CD4-positive, CD25-positive, alpha-beta regulatory T cell (primary cell): ENCODE data around the gene CD72. TPM values are rescaled to one million over a fixed set of nuclear protein-coding genes. Genes with fewer than 3 reads are reported as not detected.

Source experiments
- ATAC-seq, 2 donors: fragments of 150-1000 bp; cut with Tn5 transposase; one replicate each; pipeline ENCODE4 v1.10.0; 2021; ENCODE audit warnings: low read depth in 2 of 2, moderate number of reproducible peaks in 2 of 2, moderate library complexity in 1 of 2
- DNase-seq, 3 donors: peaks; one replicate each; pipeline versions ENCODE4 v3.0.0 to v3.0.0-alpha.2; 2012 to 2022; ENCODE audit warnings: mixed read lengths in 1 of 3
- H3K27ac ChIP-seq: one replicate; pipeline ENCODE4 v1.7.0; 2013; ENCODE audit warnings: mild to moderate bottlenecking, low read length; ENCODE audit not compliant: insufficient read depth, poor library complexity, severe bottlenecking
- H3K27me3 ChIP-seq: one replicate; pipeline ENCODE4 v1.7.0; 2013; ENCODE audit warnings: low read length; ENCODE audit not compliant: control insufficient read depth, insufficient read depth
- H3K36me3 ChIP-seq: one replicate; pipeline ENCODE4 v1.7.0; 2013; ENCODE audit warnings: mild to moderate bottlenecking, low read length, moderate library complexity; ENCODE audit not compliant: control insufficient read depth, insufficient read depth
- H3K4me1 ChIP-seq: 2 replicates; pipeline ENCODE4 v1.7.0; 2013; ENCODE audit warnings: mild to moderate bottlenecking, low read length; ENCODE audit not compliant: insufficient read depth, control insufficient read depth, poor library complexity, severe bottlenecking
- H3K4me3 ChIP-seq: one replicate; pipeline ENCODE4 v1.7.0; 2013; ENCODE audit warnings: low read depth, mild to moderate bottlenecking, low read length, moderate library complexity
- H3K9me3 ChIP-seq, 2 experiments: 1 replicate in 1 of 2; 2 replicates in 1 of 2; pipeline ENCODE4 v1.7.0; 2013; ENCODE audit warnings: low read length in 2 of 2, mild to moderate bottlenecking in 1 of 2, moderate library complexity in 1 of 2; ENCODE audit not compliant: control insufficient read depth in 2 of 2
- H3K27ac Mint-ChIP-seq, 3 donors: one replicate each; pipeline ENCODE4 v1.8.0; 2020 to 2022; ENCODE audit warnings: mild to moderate bottlenecking in 3 of 3, mixed read lengths in 3 of 3, moderate library complexity in 2 of 3
- H3K27me3 Mint-ChIP-seq: one replicate; pipeline ENCODE4 v1.8.0; 2022; ENCODE audit warnings: mild to moderate bottlenecking, mixed read lengths
- H3K36me3 Mint-ChIP-seq: one replicate; pipeline ENCODE4 v1.8.0; 2020; ENCODE audit warnings: mixed read lengths
- H3K4me1 Mint-ChIP-seq, 4 donors: one replicate each; pipeline ENCODE4 v1.8.0; 2020 to 2022; ENCODE audit warnings: mixed read lengths in 4 of 4, mild to moderate bottlenecking in 1 of 4
- H3K4me3 Mint-ChIP-seq, 4 donors: one replicate each; pipeline ENCODE4 v1.8.0; 2020 to 2022; ENCODE audit warnings: mild to moderate bottlenecking in 4 of 4, mixed read lengths in 4 of 4, moderate library complexity in 3 of 4
- H3K9me3 Mint-ChIP-seq, 7 donors: one replicate each; pipeline ENCODE4 v1.8.0; 2020 to 2022; ENCODE audit warnings: mixed read lengths in 7 of 7, mild to moderate bottlenecking in 3 of 7, moderate library complexity in 2 of 7
- polyA plus RNA-seq, 4 donors: library from polyadenylated mRNA; unstranded; fragments of 300-500 nt; fragmentation: Illumina TruSeq; gene quantifications; one replicate each; pipeline ENCODE4 v1.2.3, GENCODE V29; 2021
- total RNA-seq: library from RNA; stranded (reverse); gene quantifications from one replicate; pipeline ENCODE4 v1.2.3, GENCODE V29; 2022

CD72 gene
- total and polyA plus RNA-seq, 5 donors from 2014 or later = 1.0 to 7.9 (median 2.7) TPM

DNA sequence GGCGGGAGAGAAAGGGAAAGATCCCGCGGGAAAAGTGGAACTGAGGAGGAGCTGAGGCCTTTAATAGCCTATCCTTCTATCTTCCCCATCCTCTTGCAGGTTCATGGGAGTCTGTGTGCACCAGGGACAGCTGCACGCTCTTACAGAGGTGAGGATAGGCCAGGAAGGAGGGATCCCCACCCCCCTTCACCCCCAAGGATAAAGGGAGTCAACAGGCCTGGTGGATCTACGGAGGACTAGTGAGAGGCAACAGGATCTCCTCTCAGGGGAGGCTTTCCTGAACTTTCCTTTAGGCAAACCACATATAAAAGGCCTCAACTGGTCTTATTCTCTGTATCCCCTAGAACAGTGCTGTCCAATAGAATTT, 12.1 kb downstream of the CD72 start:
- H3K4me3 ChIP-seq = peak overlapping the region; percentile 74
- H3K27me3 ChIP-seq = no peaks in the 10 kb centered on the region
- no peak for ATAC-seq
- Mint-ChIP-seq H3K9me3 (no peaks in the 10 kb centered on the region), H3K4me1 (peaks cover 5 to 50% (median 26%) of the 10 kb centered on the region in 4 donors), H3K4me3 (peak overlapping the region; percentile 84 to 87 (median 87)), H3K27me3 (peaks cover 6% of the 10 kb centered on the region), H3K27ac (peak overlapping the region in 1 of 3 donors; percentile 83), H3K36me3 (peaks cover 5% of the 10 kb centered on the region)
- DNase-seq = no peak
- H3K4me1 ChIP-seq = peaks cover 27% of the 10 kb centered on the region
- H3K27ac ChIP-seq = peak overlapping the region; percentile 73
- H3K9me3 ChIP-seq = no peaks in the 10 kb centered on the region
- H3K36me3 ChIP-seq = peaks cover 25% of the 10 kb centered on the region

DNA sequence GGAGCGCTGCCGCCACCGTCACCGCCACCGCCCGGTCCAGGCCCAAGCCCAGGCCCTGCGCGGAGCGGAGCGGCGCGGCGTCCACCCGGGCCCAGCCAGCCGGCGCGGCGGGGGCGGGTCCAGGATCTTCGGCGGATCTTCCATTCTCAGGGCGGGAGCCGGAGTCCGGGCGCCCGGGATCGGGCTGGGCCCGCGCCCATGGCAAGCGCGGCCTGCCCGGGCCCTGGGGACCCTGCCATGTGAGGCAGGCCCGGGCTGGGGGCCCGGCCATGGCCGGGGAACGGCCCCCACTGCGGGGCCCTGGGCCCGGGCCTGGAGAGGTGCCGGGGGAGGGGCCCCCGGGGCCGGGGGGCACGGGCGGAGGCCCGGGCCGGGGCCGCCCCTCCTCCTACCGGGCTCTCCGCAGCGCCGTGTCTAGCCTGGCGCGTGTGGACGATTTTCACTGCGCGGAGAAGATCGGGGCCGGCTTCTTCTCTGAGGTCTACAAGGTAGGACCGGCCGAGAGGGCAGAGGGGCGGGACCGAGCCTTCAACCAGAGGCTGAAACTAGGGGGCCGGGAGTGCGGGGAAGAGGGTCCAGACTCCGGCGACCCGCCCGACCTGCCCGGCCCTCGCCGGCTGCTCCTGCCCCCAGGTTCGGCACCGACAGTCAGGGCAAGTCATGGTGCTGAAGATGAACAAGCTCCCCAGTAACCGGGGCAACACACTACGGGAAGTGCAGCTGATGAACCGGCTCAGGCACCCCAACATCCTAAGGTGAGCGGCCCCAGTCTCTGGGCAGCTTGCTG, 12.7 kb downstream of the CD72 start:
- H3K36me3 Mint-ChIP-seq = peaks cover 5% of the 10 kb centered on the region
- DNase-seq (peak; percentile 25 to 62 (median 51)), ATAC-seq (no peak)

DNA sequence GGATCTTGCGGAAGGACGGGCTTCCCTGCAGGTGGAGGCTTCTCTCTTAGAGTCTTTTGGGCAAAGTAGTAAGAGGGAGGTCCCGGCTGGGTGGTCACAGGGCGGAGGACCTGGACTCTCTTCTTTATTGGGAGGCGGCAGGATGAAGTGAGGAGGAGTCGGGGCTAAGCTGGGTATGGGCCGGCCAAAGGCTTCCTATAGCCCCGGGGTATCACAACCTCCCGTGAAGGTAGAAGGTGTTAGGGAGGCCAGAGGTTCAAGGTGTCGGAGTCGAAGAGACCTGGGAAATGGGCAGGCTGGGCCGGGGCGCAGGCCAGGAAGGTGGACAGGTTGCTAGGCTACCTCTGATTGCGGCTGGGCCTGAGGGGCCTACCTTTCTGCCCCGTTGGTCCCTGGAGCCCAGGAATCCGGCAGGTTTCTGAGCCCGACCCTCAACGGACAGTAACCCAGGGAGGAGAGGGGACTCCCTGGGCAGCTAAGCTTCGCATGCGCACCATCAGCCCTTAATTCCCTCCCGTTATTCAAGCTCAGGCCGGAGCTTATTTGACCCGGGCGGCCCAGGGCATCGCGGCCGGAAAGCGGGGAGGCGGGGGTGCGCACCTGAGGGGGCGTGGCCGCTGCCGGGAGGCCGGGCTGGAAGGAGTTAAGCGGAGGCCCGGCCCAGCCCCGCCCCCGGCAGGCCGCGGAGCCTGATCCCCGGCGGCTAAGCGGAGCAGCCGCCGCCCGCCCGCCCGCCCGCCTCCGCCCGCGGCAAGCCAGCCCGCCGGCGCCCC, 13.4 kb downstream of the CD72 start, which contains the start of gene TESK1:
Gene TESK1 (plus strand): TSS at position 685 of the 773 bp plus-strand sequence. CDS start 358 bp downstream, outside the sequence.
- H3K36me3 Mint-ChIP-seq = peaks cover 5% of the 10 kb centered on the region
- peaks cover 5 to 43% (median 22%) of the 10 kb centered on the region in 4 donors for H3K4me1 Mint-ChIP-seq
- H3K9me3 Mint-ChIP-seq = no peaks in the 10 kb centered on the region
- Histone ChIP-seq H3K4me3 (peak within 1 kb of the TSS; percentile 83), H3K27ac (peak within 1 kb of the TSS; percentile 88), H3K4me1 (peaks cover 27% of the 10 kb centered on the region), H3K27me3 (no peaks in the 10 kb centered on the region), H3K9me3 (no peaks in the 10 kb centered on the region), H3K36me3 (peaks cover 25% of the 10 kb centered on the region)
- H3K27me3 Mint-ChIP-seq = peaks cover 6% of the 10 kb centered on the region
- H3K27ac Mint-ChIP-seq = peak within 1 kb of the TSS; percentile 97 to 100 (median 98)
- peak within 1 kb of the TSS; percentile 91 to 99 (median 96) for H3K4me3 Mint-ChIP-seq
- peak; percentile 29 to 33 for ATAC-seq
- peak; percentile 78 to 90 (median 83) for DNase-seq

More for the DNA sequence above, 12.7 kb downstream of the CD72 start:
- Mint-ChIP-seq H3K27me3 (peaks cover 6% of the 10 kb centered on the region), H3K4me1 (peaks cover 5 to 44% (median 23%) of the 10 kb centered on the region in 4 donors), H3K4me3 (peak overlapping the region; percentile 84 to 87 (median 87)), H3K27ac (peak overlapping the region in 1 of 3 donors; percentile 83), H3K9me3 (no peaks in the 10 kb centered on the region)
- Histone ChIP-seq H3K4me1 (peaks cover 27% of the 10 kb centered on the region), H3K36me3 (peaks cover 25% of the 10 kb centered on the region), H3K9me3 (no peaks in the 10 kb centered on the region), H3K27ac (peak overlapping the region; percentile 73), H3K4me3 (peak overlapping the region; percentile 74), H3K27me3 (no peaks in the 10 kb centered on the region)

DNA sequence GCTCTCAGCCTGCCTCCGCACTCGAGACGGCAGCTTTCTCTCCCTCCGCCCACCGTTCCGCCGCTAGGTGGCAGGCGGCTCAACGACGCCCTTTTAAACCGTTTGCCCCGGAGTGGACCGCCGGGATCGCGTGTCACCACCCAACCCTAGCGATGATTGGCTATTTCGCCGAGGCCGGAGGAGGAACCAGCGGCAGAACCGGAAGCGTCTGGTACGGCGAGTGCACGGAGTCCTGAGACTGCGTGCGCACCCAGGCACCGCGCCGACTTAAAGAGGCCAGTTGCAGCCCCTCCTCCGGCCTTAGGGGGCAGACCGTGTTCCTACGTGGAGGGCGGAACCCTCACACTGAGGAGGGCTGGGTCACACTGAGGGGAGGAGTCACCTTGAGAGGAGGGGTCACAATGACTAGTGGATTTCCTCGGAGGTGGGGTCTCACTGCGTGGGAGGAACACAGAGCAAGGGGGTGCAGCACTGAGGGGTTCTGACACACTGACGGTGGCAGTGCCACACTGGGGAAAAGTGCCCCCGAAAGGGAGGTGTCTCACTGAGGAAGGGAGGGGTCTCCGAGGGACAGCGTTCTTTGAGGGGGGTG, 14.1 kb downstream of the CD72 start:
- peaks cover 27% of the 10 kb centered on the region for H3K4me1 ChIP-seq
- H3K9me3 Mint-ChIP-seq = no peaks in the 10 kb centered on the region
- peak overlapping the region; percentile 83 for H3K4me3 ChIP-seq
- H3K36me3 Mint-ChIP-seq = peaks cover 5% of the 10 kb centered on the region
- H3K36me3 ChIP-seq = peaks cover 19% of the 10 kb centered on the region
- H3K27ac ChIP-seq = peak overlapping the region; percentile 88
- H3K27ac Mint-ChIP-seq = peak overlapping the region; percentile 97 to 100 (median 98)
- H3K27me3 ChIP-seq = no peaks in the 10 kb centered on the region
- DNase-seq (peak; percentile 99 to 100 (median 99)), ATAC-seq (peak; percentile 88 to 91)
- H3K4me3 Mint-ChIP-seq = peak overlapping the region; percentile 91 to 99 (median 96)
- peaks cover 5 to 43% (median 22%) of the 10 kb centered on the region in 4 donors for H3K4me1 Mint-ChIP-seq
- peaks cover 6% of the 10 kb centered on the region for H3K27me3 Mint-ChIP-seq
- H3K9me3 ChIP-seq = no peaks in the 10 kb centered on the region

DNA sequence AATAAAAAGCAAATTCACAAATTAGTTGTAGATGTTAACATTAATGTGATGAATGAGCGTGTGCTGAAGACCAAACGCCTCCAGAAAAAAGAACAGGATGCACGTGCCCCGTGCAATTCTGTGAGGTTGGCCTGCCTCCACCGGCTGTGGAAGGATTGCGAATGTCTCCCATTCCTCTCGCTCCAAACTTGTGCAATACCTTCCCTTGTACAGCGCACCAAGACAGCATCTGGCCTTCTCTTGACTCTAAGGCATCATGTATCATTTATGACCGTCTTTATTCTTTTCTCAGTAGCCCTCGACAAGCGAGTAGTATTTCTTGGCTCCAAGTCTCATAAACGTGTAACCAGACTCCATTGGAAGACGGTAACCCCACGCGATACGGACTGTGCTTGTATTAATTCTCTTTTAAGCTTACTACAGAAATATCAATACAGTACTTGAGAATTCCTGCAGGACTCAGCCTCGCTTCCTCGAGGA, 14.7 kb downstream of the CD72 start:
- Histone ChIP-seq H3K27ac (peak overlapping the region; percentile 88), H3K9me3 (no peaks in the 10 kb centered on the region), H3K27me3 (no peaks in the 10 kb centered on the region), H3K4me3 (peak overlapping the region; percentile 76), H3K4me1 (peaks cover 27% of the 10 kb centered on the region), H3K36me3 (peaks cover 14% of the 10 kb centered on the region)
- Mint-ChIP-seq H3K9me3 (no peaks in the 10 kb centered on the region), H3K27me3 (peaks cover 6% of the 10 kb centered on the region), H3K4me3 (peak overlapping the region; percentile 91 to 99 (median 96)), H3K4me1 (peaks cover 5 to 43% (median 22%) of the 10 kb centered on the region in 4 donors), H3K36me3 (peaks cover 5% of the 10 kb centered on the region), H3K27ac (peak overlapping the region; percentile 97 to 100 (median 98))
- no peak for DNase-seq
- no peak for ATAC-seq

DNA sequence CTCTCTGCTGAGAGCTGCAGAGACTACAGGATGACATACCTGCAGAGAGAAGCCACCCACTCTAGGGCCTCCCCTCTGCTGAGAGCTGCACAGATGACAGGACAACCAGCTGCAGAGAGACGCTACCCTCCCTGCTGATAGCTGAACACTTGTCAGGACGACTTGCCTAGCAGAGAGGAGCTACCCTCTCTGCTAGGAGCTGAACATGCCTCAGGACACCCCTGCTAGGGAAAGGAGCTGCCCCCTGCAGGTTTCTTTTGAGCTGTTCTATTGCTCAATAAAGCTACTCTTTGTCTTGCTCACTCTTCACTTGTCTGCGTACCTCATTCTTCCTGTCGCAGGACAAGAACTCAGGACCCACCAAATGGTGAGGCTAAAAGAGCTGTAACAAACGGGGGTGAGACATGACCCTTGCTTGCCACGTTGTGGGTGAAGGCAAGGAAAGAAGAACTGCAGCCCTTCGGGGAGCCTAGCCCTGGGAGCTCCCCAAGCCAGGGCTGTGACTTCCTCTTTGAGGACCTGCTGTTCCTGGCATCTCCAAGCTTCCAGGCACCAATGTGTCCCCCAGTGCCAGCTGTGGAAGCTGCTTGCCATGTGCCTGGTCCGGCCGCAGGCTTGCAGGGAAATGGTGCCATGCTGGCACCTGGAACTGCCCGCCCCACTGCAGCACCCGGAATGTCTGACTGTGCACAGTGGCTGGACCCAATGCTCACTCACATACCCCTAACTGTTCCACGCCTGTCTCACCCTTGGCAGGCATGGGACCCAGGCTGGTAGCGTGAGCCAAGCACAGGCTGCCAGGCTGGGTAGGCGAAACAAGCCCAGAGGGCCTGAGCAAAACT, 18.2 kb downstream of the CD72 start:
- Mint-ChIP-seq H3K4me1 (peaks cover 5 to 25% (median 16%) of the 10 kb centered on the region in 4 donors), H3K27me3 (peaks cover 6% of the 10 kb centered on the region), H3K27ac (no peak overlapping the region)

More for the DNA sequence above, 18.2 kb downstream of the CD72 start:
- no peaks in the 10 kb centered on the region for H3K27me3 ChIP-seq
- Mint-ChIP-seq H3K9me3 (peaks cover 0 to 3% (median 0%) of the 10 kb centered on the region in 7 donors), H3K36me3 (peaks cover 5% of the 10 kb centered on the region), H3K4me3 (no peak overlapping the region)
- ATAC-seq (no peak), DNase-seq (no peak)
- H3K4me1 ChIP-seq = peaks cover 14% of the 10 kb centered on the region
- H3K9me3 ChIP-seq = no peaks in the 10 kb centered on the region
- no peak overlapping the region for H3K27ac ChIP-seq
- H3K4me3 ChIP-seq = no peak overlapping the region
- H3K36me3 ChIP-seq = no peaks in the 10 kb centered on the region
